ENCODE results near the gene RELT.

The RELT gene

GRCh38 chr11:73395297-73396208 lies 19.4 kb downstream of the RELT start:
- no peak for TF ChIP-seq ZNF274 (IDR thresholded peaks at IDR 0.05; ENCODE audit: low read depth, low read length)
- no peak overlapping the region for H3K4me3 ChIP-seq (ENCODE audit: low read length)

- no peak for TF ChIP-seq ZNF274 (IDR thresholded peaks at IDR 0.05; ENCODE audit: low read depth, low read length)
- no peak overlapping the region for H3K4me3 ChIP-seq (ENCODE audit: low read length)
These were observed 20.2 kb downstream of the RELT start for GRCh38 chr11:73396251-73396930.

GRCh38 chr11:73396985-73397384 lies 20.8 kb downstream of the RELT start:
- no peak overlapping the region for H3K4me3 ChIP-seq (ENCODE audit: low read length)
- no peak for TF ChIP-seq ZNF274 (IDR thresholded peaks at IDR 0.05; ENCODE audit: low read depth, low read length)

GRCh38 chr11:73397468-73398131 lies 21.4 kb downstream of the RELT start:
- H3K4me3 ChIP-seq (ENCODE audit: low read length) = no peak overlapping the region
- TF ChIP-seq ZNF274 (IDR thresholded peaks at IDR 0.05; ENCODE audit: low read depth, low read length) = no peak

GRCh38 chr11:73398132-73398526 lies 21.9 kb downstream of the RELT start:
- TF ChIP-seq ZNF274 (IDR thresholded peaks at IDR 0.05; ENCODE audit: low read depth, low read length) = no peak

GRCh38 chr11:73398721-73399120 lies 22.5 kb downstream of the RELT start:
- no peak overlapping the region for H3K4me3 ChIP-seq (ENCODE audit: low read length)
- TF ChIP-seq ZNF274 (IDR thresholded peaks at IDR 0.05; ENCODE audit: low read depth, low read length) = no peak

More at GRCh38 chr11:73398132-73398526, 21.9 kb downstream of the RELT start:
- H3K4me3 ChIP-seq (ENCODE audit: low read length) = no peak overlapping the region

GRCh38 chr11:73399159-73399590 lies 23.0 kb downstream of the RELT start:
- no peak overlapping the region for H3K4me3 ChIP-seq (ENCODE audit: low read length)
- TF ChIP-seq ZNF274 (IDR thresholded peaks at IDR 0.05; ENCODE audit: low read depth, low read length) = no peak

GRCh38 chr11:73399636-73400035 lies 23.4 kb downstream of the RELT start:
- no peak overlapping the region for H3K4me3 ChIP-seq (ENCODE audit: low read length)

GRCh38 chr11:73400293-73400692 lies 24.1 kb downstream of the RELT start:
- TF ChIP-seq ZNF274 (IDR thresholded peaks at IDR 0.05; ENCODE audit: low read depth, low read length) = no peak
- H3K4me3 ChIP-seq (ENCODE audit: low read length) = no peak overlapping the region

More at GRCh38 chr11:73399636-73400035, 23.4 kb downstream of the RELT start:
- no peak for TF ChIP-seq ZNF274 (IDR thresholded peaks at IDR 0.05; ENCODE audit: low read depth, low read length)

- no peak for TF ChIP-seq ZNF274 (IDR thresholded peaks at IDR 0.05; ENCODE audit: low read depth, low read length)
- H3K4me3 ChIP-seq (ENCODE audit: low read length) = no peak overlapping the region
These were observed 25.2 kb downstream of the RELT start for GRCh38 chr11:73401217-73401923.

- no peak for TF ChIP-seq ZNF274 (IDR thresholded peaks at IDR 0.05; ENCODE audit: low read depth, low read length)
- no peak overlapping the region for H3K4me3 ChIP-seq (ENCODE audit: low read length)
These were observed 26.0 kb downstream of the RELT start for GRCh38 chr11:73401924-73402833.

- no peak overlapping the region for H3K4me3 ChIP-seq (ENCODE audit: low read length)
- no peak for TF ChIP-seq ZNF274 (IDR thresholded peaks at IDR 0.05; ENCODE audit: low read depth, low read length)
These were observed 26.6 kb downstream of the RELT start for GRCh38 chr11:73402834-73403185.

- no peak for TF ChIP-seq ZNF274 (IDR thresholded peaks at IDR 0.05; ENCODE audit: low read depth, low read length)
- H3K4me3 ChIP-seq (ENCODE audit: low read length) = no peak overlapping the region
These were observed 27.3 kb downstream of the RELT start for GRCh38 chr11:73403541-73403940.

Measured in GM08714 (cell line).